Liver (tissue), 9 donors: ENCODE results near the gene ZNF618. TPM values are rescaled to one million over a fixed set of nuclear protein-coding genes. Genes with fewer than 3 reads are reported as not detected.

ENCODE experiments used
- DNase-seq: peaks from one replicate; pipeline ENCODE4 v3.0.0-alpha.2; 2017; ENCODE audit warnings: low spot score
- H3K27ac ChIP-seq, 2 donors: one replicate each; pipeline ENCODE4 v1.7.0; 2013; ENCODE audit warnings: inconsistent platforms in 2 of 2, low read length in 2 of 2, control low read depth in 1 of 2, low read depth in 1 of 2, mild to moderate bottlenecking in 1 of 2
- H3K27me3 ChIP-seq, 4 donors: one replicate each; pipeline versions ENCODE4 v1.6.1 to v1.7.0; 2013; ENCODE audit warnings: low read length in 3 of 4, inconsistent platforms in 1 of 4, mild to moderate bottlenecking in 1 of 4, moderate library complexity in 1 of 4; ENCODE audit not compliant: control insufficient read depth in 4 of 4, insufficient read depth in 4 of 4
- H3K36me3 ChIP-seq, 4 donors: one replicate each; pipeline versions ENCODE4 v1.6.1 to v1.7.0; 2013; ENCODE audit warnings: low read length in 3 of 4, mild to moderate bottlenecking in 3 of 4, low read depth in 1 of 4, moderate library complexity in 1 of 4; ENCODE audit not compliant: control insufficient read depth in 4 of 4, insufficient read depth in 3 of 4
- H3K4me1 ChIP-seq, 4 donors: one replicate each; pipeline versions ENCODE4 v1.6.1 to v1.7.0; 2013; ENCODE audit warnings: low read length in 3 of 4, mild to moderate bottlenecking in 3 of 4, moderate library complexity in 1 of 4; ENCODE audit not compliant: control insufficient read depth in 4 of 4, insufficient read depth in 4 of 4
- H3K4me3 ChIP-seq, 3 donors: one replicate each; pipeline versions ENCODE4 v1.6.1 to v1.7.0; 2013; ENCODE audit warnings: low read length in 3 of 3, control low read depth in 1 of 3, low read depth in 1 of 3, mild to moderate bottlenecking in 1 of 3
- H3K9ac ChIP-seq, 2 donors: one replicate each; pipeline ENCODE4 v1.7.0; 2013; ENCODE audit warnings: low read length in 2 of 2, mild to moderate bottlenecking in 2 of 2, moderate library complexity in 2 of 2, control low read depth in 1 of 2, low read depth in 1 of 2
- H3K9me3 ChIP-seq, 4 donors: one replicate each; pipeline versions ENCODE4 v1.6.1 to v1.7.0; 2013; ENCODE audit warnings: low read length in 3 of 4; ENCODE audit not compliant: control insufficient read depth in 4 of 4
- EGR1 ChIP-seq, 2 donors: IDR thresholded peaks; 2 replicates each; pipeline ENCODE4 v1.6.1; 2016 to 2018; ENCODE audit warnings: antibody characterized with exemption in 2 of 2, low read depth in 2 of 2
- FOXA1 ChIP-seq: IDR thresholded peaks from 2 replicates; pipeline ENCODE4 v1.6.1; 2016; ENCODE audit warnings: antibody characterized with exemption
- FOXA2 ChIP-seq: IDR thresholded peaks from 2 replicates; pipeline ENCODE4 v1.6.1; 2016; ENCODE audit warnings: antibody characterized with exemption
- GABPA ChIP-seq, 2 donors: IDR thresholded peaks in 1 of 2; conservative IDR thresholded peaks in 1 of 2; 2 replicates each; pipeline ENCODE4 v1.6.1; 2016; ENCODE audit warnings: antibody characterized with exemption in 2 of 2, mild to moderate bottlenecking in 1 of 2, moderate library complexity in 1 of 2
- HNF4A ChIP-seq, 2 donors: conservative IDR thresholded peaks; 2 replicates each; pipeline ENCODE4 v1.6.1; 2016; ENCODE audit warnings: antibody characterized with exemption in 2 of 2, mild to moderate bottlenecking in 2 of 2
- HNF4G ChIP-seq: IDR thresholded peaks from 2 replicates; pipeline ENCODE4 v1.6.1; 2016; ENCODE audit warnings: antibody characterized with exemption
- JUND ChIP-seq, 2 donors: IDR thresholded peaks; 2 replicates each; pipeline ENCODE4 v1.6.1; 2016; ENCODE audit warnings: antibody characterized with exemption in 2 of 2
- NR2F2 ChIP-seq: IDR thresholded peaks from 2 replicates; pipeline ENCODE4 v1.6.1; 2016; ENCODE audit warnings: antibody characterized with exemption
- RAD21 ChIP-seq, 2 donors: IDR thresholded peaks; 2 replicates each; pipeline ENCODE4 v1.6.1; 2016; ENCODE audit warnings: antibody characterized with exemption in 2 of 2, mild to moderate bottlenecking in 2 of 2
- RXRA ChIP-seq, 2 donors: IDR thresholded peaks; 2 replicates each; pipeline ENCODE4 v1.6.1; 2017 to 2018; ENCODE audit warnings: antibody characterized with exemption in 2 of 2, mild to moderate bottlenecking in 1 of 2
- SP1 ChIP-seq: IDR thresholded peaks from 2 replicates; pipeline ENCODE4 v1.6.1; 2018; ENCODE audit warnings: antibody characterized with exemption, mild to moderate bottlenecking
- TAF1 ChIP-seq: conservative IDR thresholded peaks from 2 replicates; pipeline ENCODE4 v1.6.1; 2016; ENCODE audit warnings: antibody characterized with exemption, mild to moderate bottlenecking
- YY1 ChIP-seq: IDR thresholded peaks from 2 replicates; pipeline ENCODE4 v1.6.1; 2016; ENCODE audit warnings: antibody characterized with exemption, mild to moderate bottlenecking
- WGBS: extraction: QIAGEN DNeasy Blood & Tissue Kit; methylation state at CpG from one replicate; pipeline ENCODE4 v1.1.7; 2013; 5-methylcytosine and 5-hydroxymethylcytosine counted together
- polyA plus RNA-seq, 2 donors: library from polyadenylated mRNA; stranded (reverse) in 1 of 2; unstranded in 1 of 2; fragments of 200-250 nt in 1 of 2; fragments of >200 nt in 1 of 2; fragmentation: Nextera tagmentation in 1 of 2; extraction: Ambion mirVana in 1 of 2; gene quantifications; one replicate each; pipeline versions ENCODE4 v1.2.1 to v1.2.3, GENCODE V29; 2013 to 2015
- total RNA-seq, 2 donors: library from RNA; depleted of rRNA; stranded (reverse); fragments of >200 nt; gene quantifications; one replicate each; pipeline ENCODE4 v1.2.3, GENCODE V29; 2014
- TF ChIP-seq, protein P1 (sequence below): IDR thresholded peaks from 2 replicates; pipeline ENCODE4 v1.6.1; 2016; ENCODE audit warnings: antibody characterized with exemption
- TF ChIP-seq, protein P2 (sequence below): IDR thresholded peaks from 2 replicates; pipeline ENCODE4 v1.6.1; 2016; ENCODE audit warnings: antibody characterized with exemption, mild to moderate bottlenecking
- TF ChIP-seq, protein P3 (sequence below): IDR thresholded peaks from 2 replicates; pipeline ENCODE4 v1.6.1; 2016; ENCODE audit warnings: antibody characterized with exemption
- TF ChIP-seq, protein P4 (sequence below): fragments of 150-350 bp; IDR thresholded peaks from 2 replicates; pipeline ENCODE4 v1.5.1; 2017; ENCODE audit warnings: improper control_type of control experiment, low read depth, low read length; ENCODE audit not compliant: missing input control
- donor health status: healthy.
- donor health status: healthy.
- donor health status: healthy.
- donor health status: healthy.
- donor health status: healthy.

Gene ZNF618
- total and polyA plus RNA-seq, 4 donors = 2.2 to 6.5 (median 3.7) TPM

DNA sequence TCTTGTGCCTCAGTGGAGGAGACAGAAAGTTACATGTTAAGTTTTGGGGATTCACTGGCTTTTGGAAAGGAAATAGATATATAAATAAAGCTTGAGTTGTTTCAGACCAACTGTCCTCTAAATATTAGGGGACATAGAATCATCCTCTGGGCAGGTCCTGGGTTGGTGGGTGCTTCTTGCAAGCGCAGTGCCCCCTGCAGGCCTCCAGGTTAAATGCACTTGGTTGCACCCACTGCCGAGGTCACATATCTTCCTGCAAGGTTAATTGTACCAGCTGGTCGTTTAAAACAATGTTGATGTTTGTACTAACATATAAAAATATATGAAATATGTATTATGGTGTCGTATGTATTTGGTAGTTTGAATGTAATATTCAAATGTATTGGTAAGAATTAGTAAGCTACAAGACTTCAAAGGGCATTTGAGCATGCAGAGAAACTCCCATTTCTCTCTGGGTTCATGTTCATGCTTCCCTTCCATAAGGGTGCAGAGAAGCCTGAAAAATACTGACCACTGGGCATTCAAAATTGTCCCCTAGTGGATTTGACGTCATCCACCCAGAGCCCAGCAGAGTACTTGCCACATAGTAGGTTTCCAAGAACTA, 87.0 kb downstream of the ZNF618 start:
- WGBS = 57% methylated on average over 5 of the region's 5 CpGs

DNA sequence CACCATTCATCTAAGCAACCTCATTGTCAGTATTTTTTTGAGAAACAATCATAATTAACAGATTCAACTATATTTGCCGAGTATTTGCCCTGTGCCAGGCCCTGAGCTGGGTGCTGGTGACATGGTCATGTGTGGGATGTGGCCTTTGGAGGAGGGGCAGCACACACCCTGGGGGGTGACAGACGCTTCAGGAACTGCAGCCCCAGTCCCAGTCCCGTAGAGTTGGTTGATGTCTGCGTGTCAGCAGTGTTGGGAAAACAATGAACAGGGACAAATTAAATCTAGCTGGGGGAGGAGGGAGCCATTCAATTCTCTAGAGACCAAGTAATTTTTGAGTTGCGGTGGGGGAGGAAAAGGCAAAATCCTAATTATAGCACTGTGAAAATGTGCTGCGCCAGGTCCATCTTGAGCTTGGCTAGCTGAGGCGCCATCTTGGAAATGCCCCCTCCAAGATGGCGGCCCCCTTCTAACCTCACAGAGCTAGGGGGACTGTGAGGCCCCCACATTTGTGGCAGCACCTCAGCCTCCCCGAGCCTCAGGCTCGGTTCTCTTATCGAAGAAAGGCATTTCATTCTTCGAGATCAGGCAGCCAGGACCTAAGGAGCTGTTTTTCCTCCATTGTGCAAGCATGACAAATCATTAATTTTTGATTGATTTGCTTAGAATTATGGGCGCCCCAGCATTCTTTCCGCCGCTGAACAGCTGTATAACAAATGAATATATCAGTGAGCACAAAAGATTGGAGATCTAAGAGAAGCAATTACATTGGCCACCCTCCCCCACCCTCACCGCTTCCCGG, 87.8 kb downstream of the ZNF618 start:
- peaks cover 0 to 2% (median 0%) of the 10 kb centered on the region in 4 donors for H3K36me3 ChIP-seq
- peaks cover 5 to 29% (median 17%) of the 10 kb centered on the region in 4 donors for H3K4me1 ChIP-seq
- TF ChIP-seq JUND (IDR thresholded peaks at IDR 0.05) = no peak
- TF ChIP-seq YY1 = no peak
- TF ChIP-seq, protein P1, sequence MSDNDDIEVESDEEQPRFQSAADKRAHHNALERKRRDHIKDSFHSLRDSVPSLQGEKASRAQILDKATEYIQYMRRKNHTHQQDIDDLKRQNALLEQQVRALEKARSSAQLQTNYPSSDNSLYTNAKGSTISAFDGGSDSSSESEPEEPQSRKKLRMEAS = no peak
- TF ChIP-seq, protein P2, sequence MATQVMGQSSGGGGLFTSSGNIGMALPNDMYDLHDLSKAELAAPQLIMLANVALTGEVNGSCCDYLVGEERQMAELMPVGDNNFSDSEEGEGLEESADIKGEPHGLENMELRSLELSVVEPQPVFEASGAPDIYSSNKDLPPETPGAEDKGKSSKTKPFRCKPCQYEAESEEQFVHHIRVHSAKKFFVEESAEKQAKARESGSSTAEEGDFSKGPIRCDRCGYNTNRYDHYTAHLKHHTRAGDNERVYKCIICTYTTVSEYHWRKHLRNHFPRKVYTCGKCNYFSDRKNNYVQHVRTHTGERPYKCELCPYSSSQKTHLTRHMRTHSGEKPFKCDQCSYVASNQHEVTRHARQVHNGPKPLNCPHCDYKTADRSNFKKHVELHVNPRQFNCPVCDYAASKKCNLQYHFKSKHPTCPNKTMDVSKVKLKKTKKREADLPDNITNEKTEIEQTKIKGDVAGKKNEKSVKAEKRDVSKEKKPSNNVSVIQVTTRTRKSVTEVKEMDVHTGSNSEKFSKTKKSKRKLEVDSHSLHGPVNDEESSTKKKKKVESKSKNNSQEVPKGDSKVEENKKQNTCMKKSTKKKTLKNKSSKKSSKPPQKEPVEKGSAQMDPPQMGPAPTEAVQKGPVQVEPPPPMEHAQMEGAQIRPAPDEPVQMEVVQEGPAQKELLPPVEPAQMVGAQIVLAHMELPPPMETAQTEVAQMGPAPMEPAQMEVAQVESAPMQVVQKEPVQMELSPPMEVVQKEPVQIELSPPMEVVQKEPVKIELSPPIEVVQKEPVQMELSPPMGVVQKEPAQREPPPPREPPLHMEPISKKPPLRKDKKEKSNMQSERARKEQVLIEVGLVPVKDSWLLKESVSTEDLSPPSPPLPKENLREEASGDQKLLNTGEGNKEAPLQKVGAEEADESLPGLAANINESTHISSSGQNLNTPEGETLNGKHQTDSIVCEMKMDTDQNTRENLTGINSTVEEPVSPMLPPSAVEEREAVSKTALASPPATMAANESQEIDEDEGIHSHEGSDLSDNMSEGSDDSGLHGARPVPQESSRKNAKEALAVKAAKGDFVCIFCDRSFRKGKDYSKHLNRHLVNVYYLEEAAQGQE = no peak
- TF ChIP-seq, protein P3, sequence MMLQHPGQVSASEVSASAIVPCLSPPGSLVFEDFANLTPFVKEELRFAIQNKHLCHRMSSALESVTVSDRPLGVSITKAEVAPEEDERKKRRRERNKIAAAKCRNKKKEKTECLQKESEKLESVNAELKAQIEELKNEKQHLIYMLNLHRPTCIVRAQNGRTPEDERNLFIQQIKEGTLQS = no peak
- no peak for TF ChIP-seq FOXA2
- TF ChIP-seq HNF4G = no peak
- TF ChIP-seq RAD21 (IDR thresholded peaks at IDR 0.05) = no peak
- no peak for TF ChIP-seq SP1
- no peak for TF ChIP-seq HNF4A (conservative IDR thresholded peaks at IDR 0.05)
- TF ChIP-seq RXRA (IDR thresholded peaks at IDR 0.05) = no peak
- TF ChIP-seq GABPA (IDR thresholded peaks at IDR 0.05 in 1 of 2, conservative IDR thresholded peaks at IDR 0.05 in 1 of 2) = no peak
- no peak for TF ChIP-seq FOXA1
- no peak overlapping the region for H3K9ac ChIP-seq
- no peak for DNase-seq
- no peak overlapping the region for H3K27ac ChIP-seq
- no peaks in the 10 kb centered on the region for H3K27me3 ChIP-seq
- H3K9me3 ChIP-seq = no peaks in the 10 kb centered on the region
- WGBS = 86% methylated on average over 17 of the region's 17 CpGs
- no peak overlapping the region for H3K4me3 ChIP-seq

More for the DNA sequence above, 87.0 kb downstream of the ZNF618 start:
- no peaks in the 10 kb centered on the region for H3K9me3 ChIP-seq
- H3K4me3 ChIP-seq = no peak overlapping the region
- peaks cover 0 to 2% (median 0%) of the 10 kb centered on the region in 4 donors for H3K36me3 ChIP-seq
- H3K27ac ChIP-seq = no peak overlapping the region
- peaks cover 5 to 29% (median 17%) of the 10 kb centered on the region in 4 donors for H3K4me1 ChIP-seq
- peak; percentile 51 for DNase-seq
- TF ChIP-seq SP1 (no peak), FOXA1 (no peak), TAF1 (no peak), HNF4G (no peak), YY1 (no peak), RXRA (IDR thresholded peaks at IDR 0.05) (no peak), GABPA (IDR thresholded peaks at IDR 0.05 in 1 of 2, conservative IDR thresholded peaks at IDR 0.05 in 1 of 2) (no peak), RAD21 (IDR thresholded peaks at IDR 0.05) (peak; percentile 64 to 72), EGR1 (IDR thresholded peaks at IDR 0.05; ENCODE audit: low read depth in 2 of 2) (no peak), NR2F2 (peak; percentile 34), HNF4A (conservative IDR thresholded peaks at IDR 0.05) (no peak), JUND (IDR thresholded peaks at IDR 0.05) (no peak)
- TF ChIP-seq, protein P1 = no peak
- TF ChIP-seq, protein P3 = no peak
- TF ChIP-seq, protein P4, sequence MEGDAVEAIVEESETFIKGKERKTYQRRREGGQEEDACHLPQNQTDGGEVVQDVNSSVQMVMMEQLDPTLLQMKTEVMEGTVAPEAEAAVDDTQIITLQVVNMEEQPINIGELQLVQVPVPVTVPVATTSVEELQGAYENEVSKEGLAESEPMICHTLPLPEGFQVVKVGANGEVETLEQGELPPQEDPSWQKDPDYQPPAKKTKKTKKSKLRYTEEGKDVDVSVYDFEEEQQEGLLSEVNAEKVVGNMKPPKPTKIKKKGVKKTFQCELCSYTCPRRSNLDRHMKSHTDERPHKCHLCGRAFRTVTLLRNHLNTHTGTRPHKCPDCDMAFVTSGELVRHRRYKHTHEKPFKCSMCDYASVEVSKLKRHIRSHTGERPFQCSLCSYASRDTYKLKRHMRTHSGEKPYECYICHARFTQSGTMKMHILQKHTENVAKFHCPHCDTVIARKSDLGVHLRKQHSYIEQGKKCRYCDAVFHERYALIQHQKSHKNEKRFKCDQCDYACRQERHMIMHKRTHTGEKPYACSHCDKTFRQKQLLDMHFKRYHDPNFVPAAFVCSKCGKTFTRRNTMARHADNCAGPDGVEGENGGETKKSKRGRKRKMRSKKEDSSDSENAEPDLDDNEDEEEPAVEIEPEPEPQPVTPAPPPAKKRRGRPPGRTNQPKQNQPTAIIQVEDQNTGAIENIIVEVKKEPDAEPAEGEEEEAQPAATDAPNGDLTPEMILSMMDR = peak; percentile 56
- H3K27me3 ChIP-seq = no peaks in the 10 kb centered on the region
- H3K9ac ChIP-seq = no peak overlapping the region
